Stimulated activated CD8-positive, alpha-beta memory T cell treated with anti-CD3 and anti-CD28 coated beads, Interleukin-2, amount 100 ng/mL, for 1 hour (primary cell): ENCODE data around the gene ARMC2.
A peak's percentile ranks its signal among the peaks of the same experiment; 100 is the strongest.
"Not testable (repeated sequence)": the region's sequence is repeated elsewhere in the genome, so short reads cannot be mapped to it uniquely, and the experiment has no call there.

Experiments
- DNase-seq, 2 donors: peaks; one replicate each; pipeline ENCODE4 v3.0.0-alpha.2; 2020; ENCODE audit warnings: low read depth in 2 of 2

Gene ARMC2, protein sequence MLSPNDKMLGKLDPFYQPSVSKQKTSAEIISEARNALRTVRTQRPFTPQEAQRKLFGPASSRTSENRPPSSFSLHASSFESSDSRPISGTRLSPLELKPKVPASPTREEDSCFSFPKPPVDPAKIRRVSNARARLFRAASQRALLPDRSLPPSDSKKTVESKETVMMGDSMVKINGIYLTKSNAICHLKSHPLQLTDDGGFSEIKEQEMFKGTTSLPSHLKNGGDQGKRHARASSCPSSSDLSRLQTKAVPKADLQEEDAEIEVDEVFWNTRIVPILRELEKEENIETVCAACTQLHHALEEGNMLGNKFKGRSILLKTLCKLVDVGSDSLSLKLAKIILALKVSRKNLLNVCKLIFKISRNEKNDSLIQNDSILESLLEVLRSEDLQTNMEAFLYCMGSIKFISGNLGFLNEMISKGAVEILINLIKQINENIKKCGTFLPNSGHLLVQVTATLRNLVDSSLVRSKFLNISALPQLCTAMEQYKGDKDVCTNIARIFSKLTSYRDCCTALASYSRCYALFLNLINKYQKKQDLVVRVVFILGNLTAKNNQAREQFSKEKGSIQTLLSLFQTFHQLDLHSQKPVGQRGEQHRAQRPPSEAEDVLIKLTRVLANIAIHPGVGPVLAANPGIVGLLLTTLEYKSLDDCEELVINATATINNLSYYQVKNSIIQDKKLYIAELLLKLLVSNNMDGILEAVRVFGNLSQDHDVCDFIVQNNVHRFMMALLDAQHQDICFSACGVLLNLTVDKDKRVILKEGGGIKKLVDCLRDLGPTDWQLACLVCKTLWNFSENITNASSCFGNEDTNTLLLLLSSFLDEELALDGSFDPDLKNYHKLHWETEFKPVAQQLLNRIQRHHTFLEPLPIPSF

DNA sequence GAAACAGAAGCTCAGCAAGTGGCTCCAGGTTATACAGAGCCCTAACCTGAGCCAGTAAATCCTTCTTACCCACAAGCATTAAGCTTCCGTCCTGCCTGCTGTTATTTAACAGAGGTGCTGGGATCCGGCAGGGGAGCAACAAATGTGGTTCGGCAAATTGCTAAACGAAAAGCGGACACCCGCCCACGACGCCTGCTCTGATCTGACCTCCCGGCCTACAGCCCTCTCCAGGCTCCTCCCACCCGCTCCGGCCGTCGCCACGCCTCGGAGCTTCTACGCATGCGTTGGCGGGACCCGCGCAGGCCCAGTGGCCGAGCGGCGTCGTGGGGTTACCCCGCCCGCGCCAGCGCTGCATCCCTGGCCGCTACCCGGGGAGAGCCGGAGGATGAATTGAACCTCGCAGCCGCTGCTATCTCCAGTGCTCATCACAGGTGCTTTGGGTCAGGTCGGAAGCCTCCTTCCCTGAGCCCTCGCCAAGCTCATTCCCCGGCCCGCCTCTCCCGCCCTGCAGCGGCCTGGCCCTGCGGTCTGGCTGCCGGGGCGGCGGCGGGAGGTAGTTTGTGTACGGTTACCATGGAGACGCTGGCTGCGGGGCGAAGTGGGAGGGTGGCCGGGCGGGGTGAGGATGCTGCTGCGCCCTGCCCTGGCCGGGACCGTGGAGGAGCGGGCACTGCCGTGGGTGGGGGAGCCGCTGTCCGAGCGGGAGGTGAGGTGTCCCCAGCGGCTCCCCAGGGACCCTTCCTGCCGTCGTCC is at the start of gene ARMC2:
TSS of gene ARMC2 (plus strand) at position 307 of the 753 bp plus-strand sequence. CDS start 5,846 bp downstream, outside the sequence.
- peak; percentile 76 to 80 for DNase-seq

DNA sequence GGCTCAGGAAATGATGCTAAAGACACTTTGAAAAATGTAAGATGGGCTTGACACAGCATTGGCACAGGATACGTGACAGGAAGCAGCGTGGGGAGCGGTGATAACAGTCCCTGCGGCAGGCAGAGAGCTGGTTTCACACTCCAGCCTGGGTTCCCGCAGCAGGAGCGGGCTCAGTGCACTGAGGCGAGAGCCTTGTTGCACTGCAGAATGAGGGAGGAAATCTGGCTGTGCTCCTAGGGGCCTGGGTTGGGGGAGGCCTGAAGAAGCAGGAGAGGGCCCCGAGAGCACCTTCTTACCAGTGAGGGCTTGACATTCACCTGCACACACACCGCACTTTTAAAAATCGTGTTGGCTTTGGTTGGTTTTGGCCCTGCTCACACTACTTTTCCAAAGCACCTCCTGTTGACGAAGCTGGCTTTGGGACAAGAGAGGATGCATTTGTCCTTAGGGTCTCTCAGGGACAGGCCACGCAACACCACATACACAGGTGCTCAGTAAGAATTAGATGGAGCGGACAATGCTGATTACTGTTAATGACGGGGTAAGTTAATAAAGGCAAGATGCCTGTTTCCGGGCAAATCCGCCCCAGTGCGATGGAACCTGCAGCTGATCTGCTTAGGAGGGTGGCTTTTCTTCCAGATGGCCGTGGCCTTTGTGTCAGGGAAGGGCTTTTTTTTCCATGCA is 49.4 kb upstream of the ARMC2 start:
- DNase-seq: peak; percentile 16 to 24

DNA sequence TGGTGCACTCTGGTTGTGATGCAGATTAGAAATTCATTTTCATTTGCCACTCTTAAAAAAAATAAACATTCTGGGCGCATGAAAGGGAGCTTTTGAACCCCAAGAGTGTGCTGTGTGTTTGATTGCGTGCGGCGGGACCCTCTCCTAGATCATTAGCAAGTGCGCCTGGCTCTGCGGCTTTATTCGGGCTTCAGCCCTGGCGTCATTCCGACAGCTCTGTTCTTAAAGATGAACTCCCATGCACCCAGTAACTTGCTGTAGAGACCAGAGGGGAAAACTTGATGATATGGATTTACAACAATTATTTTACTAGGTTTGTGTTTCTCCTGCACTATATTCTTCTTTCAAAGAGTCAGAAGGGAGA is 48.9 kb upstream of the ARMC2 start:
- DNase-seq: no peak

DNA sequence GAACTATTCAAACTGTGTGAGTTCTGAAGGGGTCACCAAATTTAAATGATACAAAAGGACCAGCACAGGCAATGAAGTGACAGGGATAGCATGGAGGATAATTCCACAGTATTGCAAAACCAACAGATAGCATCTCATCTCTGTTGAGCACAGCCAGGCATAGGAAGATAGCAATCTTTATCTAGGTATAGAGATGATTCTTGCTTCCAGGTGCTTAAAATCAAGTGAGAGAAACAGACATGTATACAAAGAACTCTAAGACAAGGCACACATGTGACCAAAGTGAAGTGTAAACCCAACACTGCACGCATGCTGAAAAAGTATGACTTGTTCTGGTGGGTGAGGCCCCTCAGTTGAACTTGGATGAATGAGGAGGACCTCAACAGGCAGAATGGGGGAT is 48.4 kb upstream of the ARMC2 start:
- no peak for DNase-seq

DNA sequence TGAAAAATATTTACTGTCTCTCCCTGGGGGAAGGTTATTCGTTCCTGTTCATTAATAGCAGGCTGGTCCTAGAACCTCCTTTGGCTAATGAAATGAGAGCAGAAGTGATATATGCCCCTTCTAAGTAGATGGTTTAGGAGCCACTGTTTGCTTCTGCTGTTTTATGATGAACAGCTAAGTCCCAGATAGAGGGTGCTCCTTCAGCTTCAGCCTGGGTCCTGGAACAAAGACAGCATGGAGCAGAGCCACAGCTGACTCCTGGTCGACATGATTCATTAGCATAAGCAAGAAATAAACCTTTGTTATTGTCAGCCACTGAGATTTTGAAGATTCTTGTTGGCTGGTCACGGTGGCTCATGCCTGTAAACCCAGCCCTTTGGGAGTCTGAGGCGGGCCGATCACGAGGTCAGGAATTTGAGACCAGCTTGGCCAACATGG is 47.8 kb upstream of the ARMC2 start:
- DNase-seq: no peak

DNA sequence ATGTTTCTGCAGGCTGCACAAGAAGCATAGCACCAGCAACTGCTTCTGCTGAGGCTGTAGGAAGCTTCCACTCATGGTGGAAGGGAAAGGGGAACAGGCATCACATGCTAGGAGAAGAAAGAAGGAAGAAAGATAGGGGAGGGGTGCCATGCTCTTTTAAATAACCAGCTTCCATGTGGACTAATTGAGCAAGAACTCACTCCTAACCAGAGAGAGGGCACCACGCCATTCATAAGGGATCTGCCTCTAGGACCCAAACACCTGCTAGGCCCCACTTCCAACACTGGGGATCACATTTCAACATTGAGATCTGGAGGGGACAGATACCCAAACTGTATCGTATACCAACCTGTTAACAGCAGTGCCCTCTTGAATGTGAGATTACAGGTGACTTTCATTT is 46.9 kb upstream of the ARMC2 start:
- DNase-seq: no peak

DNA sequence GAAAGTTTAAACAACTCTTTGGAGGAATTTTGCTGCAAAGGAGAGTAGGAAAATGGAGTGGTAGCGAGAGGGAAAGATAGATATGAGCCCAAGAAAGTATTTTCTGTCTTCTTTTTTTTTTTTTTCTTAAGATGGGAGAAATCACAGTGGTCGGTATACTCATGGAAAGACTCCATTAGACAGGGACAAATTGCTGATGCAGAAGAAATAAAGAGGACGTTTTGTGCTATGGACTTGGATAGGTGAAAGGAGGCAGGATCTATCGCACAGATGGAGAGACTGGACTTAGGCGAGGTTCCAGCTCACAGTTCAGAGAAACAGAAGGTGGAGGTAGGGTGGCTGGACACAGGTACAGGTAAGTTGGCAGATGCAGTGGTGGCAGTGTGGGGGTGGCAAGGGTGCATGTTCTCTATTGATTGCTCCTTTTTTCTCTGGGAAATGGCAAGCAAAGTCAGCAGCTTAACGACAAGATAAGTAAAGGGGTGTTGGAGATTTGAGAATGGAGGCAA is 44.2 kb upstream of the ARMC2 start:
- DNase-seq: no peak

DNA sequence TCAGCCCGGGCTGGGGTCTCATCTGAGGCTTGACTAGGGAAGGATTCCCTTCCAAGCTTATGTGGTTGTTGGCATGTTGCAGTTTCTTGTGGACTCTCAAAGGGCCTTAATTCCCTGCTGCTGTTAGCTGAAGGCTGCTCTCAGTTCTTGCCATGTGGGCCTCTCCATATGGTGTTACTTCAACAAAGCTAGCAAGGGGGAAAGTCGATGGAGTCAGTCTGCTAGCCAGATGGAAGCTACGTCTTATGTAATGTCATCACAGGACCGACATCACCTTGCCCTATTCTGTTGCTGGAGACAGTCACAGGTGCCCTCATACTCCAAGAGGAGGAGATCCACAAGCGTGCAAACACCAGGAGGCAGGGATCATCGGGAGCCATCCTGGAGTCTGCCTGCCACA is 43.3 kb upstream of the ARMC2 start:
- no peak for DNase-seq

DNA sequence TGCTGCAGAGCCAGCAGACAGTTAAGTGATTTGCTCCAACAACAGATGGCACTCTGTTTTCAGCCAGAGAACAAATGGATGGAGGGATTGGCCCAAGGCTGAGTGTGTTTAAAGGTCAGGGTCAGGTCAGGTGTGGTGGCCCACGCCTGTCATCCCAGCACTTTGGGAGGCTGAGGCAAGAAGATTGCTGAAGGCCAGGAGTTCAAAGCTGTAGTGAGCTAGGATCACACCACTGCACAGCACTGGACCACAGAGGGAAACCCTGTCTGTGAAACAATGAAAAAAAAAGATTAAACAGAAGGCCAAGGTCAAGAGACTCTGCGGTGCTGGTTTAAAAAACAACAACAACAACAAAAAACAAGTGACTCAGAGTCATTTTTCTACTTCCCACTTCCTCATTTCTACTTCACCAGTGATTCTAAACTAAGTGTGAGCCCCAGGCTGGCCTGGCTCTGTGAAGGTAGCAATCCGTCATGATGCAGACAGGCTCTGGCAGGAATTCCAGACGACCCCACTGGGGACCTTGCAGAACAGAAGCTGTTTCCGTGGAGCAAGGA is 42.5 kb upstream of the ARMC2 start:
- no peak for DNase-seq

DNA sequence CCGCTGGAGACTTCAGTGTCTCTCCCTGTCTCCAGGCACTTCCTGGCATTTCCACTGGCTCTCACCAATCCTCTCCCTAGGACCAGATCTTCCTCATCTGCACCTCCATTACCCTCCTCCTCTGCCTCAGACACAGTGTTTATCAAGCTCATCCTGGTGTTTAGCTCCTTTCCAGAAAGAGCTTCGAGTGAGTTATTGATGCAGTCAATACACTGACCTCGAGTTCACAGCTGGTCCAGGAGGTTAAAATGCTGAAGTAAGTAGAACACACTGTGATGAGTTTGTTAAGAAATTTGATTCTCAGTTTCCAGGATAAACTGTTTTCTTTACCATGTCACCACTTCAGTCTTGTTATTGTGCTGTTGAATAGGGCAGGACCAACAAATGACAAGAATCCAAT is 42.1 kb upstream of the ARMC2 start:
- no peak for DNase-seq

DNA sequence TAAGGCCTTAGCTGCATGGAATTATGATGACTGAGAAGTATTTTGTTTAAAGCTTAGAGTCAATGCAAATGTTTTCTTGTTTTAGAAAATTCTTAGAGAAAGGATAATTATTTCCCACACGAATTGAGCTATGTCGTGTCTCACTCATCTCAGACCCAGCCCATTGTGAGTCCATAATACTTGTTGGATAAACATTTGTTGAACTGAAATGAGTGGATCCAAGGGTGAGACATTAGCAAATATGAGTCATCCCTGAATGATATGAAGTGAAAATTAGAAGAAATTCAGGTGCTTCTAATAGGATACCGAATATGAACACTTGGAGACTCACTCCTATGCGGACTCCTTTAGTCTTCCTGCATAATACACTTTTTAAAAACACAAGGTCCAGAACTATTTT is 41.6 kb upstream of the ARMC2 start:
- DNase-seq: no peak

DNA sequence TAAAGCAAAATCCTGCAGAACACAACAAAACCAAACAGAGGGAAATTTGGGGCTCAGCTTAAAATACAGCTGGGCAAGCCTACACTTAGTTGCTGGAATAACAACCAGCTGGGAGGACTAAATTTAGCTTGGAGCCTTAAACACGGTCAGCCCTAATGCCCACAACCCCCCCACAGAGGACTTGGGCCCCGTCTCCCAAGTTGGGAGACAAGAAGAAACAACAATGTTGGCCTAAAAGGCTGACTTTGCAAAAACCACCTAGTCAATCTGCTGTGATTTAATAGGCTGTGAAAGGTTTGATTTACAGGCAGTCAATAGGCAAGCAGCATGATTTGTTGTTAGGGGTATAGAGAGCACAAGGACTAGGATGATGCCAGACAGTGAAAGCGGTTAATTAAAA is 40.3 kb upstream of the ARMC2 start:
- no peak for DNase-seq

DNA sequence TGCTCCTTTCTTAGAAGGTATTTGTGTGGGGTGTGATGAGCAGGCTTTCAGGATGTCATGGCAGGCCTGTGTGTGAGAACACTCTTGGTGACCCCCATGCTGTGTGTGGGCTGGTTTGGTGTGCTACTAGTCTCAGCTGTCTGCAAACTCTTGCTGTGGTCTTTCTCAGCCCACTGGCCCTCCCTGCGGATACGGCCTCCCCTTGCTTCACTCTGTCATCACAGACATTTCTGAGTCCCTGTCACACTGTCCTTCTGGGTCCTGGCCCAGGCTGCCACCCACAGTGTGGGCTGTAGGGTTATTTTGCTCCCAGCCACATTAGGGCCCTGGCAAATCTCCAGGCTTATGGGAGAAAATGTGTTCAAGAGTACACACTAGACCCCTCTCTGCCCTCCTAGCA is 39.0 kb upstream of the ARMC2 start:
- DNase-seq: no peak

DNA sequence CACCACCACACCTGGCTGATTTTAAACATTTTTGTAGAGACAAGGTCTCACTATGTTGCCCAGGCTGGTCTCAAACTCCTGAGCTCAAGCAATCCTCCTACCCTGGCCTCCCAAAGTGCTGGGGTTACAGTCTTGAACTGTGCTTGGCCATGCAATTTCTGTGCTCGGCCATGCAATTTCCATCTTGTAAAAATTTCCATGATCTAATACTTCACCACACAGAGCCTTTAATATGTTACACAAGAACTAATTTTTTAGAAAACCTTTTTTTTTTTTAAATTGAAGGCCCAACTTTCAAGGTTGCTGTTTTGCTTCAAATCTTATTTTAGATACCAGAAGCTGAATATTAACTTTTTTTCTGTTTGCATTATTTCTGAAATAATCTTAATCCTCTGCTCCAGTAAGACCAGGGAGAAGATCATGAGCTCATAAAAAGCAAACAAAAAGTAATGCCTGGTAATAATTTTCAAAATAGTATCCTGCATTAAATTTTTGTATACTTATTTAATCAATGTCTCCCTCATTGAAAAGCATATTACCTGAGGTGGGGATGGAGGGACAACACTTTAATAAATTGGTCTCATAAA is 38.1 kb upstream of the ARMC2 start:
- no peak for DNase-seq

DNA sequence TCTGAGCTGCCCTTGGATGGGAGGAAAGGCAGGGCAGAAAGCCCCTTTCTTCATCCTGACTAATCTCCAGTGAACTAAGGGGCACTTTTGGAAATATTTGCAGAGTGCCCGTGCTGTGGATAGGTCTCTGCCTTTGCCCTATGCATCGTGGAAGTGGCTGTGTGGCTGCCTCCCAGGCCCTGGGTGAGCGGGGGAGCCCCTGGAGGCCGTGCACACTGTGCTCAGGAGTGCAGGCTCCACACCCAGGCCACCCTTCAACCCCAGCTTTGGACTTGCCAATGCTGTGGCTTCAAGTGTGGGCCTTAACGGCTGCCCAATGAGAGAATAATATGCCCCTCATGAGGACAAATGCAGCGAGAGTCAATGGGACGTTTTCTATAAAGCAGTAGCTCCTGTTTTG is 36.7 kb upstream of the ARMC2 start:
- DNase-seq: no peak

DNA sequence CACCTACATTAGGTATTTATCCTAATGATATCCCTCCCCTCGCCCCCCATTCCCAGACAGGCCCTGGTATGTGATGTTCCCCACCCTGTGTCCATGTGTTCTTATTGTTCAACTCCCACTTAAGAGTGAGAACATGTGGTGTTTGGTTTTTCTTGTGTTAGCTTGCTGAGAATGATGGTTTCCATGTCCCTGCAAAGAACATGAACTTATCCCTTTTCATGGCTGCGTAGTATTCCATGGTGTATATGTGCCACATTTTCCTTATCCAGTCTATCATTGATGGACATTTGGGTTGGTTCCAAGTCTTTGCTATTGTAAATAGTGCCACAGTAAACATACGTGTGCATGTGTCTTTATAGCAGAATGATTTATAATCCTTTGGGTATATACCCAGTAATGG is 35.0 kb upstream of the ARMC2 start:
- DNase-seq: not testable (repeated sequence)

DNA sequence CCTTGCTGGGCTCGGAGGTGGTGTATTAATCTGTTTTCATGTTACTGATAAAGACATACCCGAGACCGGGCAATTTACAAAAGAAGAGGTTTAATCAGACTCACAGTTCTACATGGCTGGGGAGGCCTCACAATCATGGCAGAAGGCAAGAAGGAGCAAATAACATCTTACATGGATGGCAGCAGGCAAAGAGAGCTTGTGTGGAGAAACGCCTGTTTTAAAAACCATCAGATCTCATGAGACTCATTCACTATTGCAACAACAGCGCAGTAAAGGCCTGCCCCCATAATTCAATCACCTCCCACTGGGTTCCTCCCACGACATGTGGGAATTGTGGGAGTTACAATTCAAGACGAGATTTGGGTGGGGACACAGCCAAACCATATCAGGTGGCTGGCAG is 30.9 kb upstream of the ARMC2 start:
- DNase-seq: not testable (repeated sequence)

DNA sequence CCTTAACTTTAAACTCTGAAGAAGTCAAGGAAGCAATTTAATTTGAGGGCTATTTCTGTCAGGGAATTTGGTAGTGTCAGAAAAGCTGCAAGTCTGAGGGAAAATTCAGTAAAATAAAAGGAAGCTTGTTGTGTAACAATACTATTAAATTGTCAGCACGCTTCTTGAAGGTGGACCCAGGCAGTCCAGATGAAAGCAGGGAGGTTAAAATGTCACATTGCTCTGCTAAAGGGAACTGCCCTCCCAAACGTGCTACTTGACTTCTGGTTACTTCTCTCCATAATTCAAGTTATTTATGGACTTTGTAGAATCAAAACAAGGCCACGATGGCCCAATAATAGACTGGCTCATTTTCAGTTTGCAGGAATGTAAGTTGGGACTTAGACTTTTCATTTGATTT is 28.2 kb upstream of the ARMC2 start:
- DNase-seq: no peak

DNA sequence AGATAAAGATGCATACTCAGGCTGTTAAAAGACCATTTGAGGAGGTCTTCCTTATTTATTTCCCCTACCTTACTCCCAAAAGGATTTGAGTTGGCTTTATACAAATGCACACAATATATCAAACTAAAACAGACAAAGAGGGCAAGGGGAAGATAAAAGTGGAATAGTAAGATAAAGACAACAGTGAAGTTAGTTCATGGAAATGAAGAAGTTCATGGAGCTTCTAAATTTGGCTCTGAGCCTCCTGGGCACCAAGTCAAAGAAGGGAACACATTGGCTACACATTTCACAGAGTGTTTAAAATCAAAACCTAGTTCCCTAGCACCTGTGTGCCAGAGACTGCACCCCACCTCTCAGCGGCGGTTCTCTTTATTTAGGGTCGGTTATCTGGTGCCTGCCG is 25.8 kb upstream of the ARMC2 start:
- no peak for DNase-seq

DNA sequence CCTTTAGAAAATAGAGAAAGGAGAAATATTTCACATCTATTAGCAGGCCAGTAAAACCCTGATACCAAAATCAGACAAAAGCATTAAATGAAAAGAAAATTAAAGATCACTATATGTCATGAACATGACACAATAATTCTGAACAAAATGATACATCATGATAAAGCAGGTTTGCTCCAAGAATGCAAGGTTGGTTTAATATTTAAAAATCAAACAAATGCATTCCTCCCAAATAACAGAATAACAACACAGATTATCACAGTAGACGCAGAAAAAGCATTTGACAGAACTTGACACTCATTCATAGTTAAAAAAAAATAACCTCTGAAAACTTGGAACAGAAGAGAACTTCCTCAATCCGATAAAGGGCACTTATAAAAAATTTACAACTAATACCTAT is 22.9 kb upstream of the ARMC2 start:
- no peak for DNase-seq

DNA sequence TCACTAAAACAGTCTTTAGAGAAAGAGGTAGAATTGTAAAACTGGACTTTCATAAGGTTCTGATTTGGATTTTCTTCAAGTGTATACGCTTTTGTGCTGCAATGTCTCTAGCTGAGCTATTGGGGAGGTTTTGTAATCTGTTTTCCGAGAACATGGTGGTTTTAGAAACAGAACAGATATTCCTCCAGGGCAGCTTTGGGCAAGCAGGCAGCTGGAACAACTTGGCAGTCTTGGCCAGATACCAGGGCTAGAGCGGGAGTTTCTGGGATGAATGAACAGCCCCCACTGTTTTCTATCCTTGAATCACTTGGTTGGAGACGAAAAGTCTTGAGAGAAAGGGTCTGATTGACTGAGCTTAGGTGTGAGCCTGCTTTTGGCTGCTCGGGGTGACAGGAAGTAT is 17.1 kb upstream of the ARMC2 start:
- no peak for DNase-seq
